ENCODE data around the gene ADAMTS12. TPM values are rescaled to one million over a fixed set of nuclear protein-coding genes. Genes with fewer than 3 reads are reported as not detected.

ADAMTS12 gene
- total RNA-seq, 1 donor from 2014 or later = 10.4 TPM

DNA sequence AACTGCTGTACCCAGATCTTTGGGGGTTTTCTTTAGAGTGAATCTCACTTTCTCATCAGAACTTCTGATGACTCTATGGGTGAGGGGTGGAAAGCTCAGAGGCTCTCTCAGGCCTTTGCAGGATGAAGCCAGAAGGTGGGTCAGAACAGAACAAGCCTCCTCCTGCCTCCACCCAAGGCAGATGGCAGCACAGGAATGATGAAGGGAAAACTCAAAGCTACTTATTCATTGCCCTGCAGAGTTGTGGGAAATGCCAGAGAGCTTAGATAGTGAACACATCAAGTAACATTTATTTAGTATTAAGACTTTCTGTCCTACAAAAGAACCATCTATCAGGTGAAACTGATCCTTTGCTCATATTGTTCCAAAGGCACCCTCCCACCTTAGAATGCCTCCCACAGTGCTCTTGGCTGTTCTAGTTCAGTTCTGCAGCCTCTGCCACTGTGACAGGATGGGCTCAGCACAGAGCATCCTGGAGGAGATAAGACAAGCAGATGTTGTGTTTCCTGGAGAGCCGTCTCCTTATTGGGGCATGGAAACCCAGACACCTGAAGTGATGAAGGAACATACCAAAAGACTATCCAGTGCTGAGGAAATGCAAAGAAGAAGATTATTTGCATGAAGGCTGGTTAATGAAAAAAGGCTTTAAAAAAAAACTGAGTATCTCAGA is 146.6 kb downstream of the ADAMTS12 start:
- Mint-ChIP-seq H3K4me1 (peaks cover 9% of the 10 kb centered on the region), H3K27me3 (ENCODE audit: low read depth) (no peaks in the 10 kb centered on the region), H3K4me3 (no peak overlapping the region), H3K27ac (ENCODE audit: unreplicated experiment) (peak overlapping the region; percentile 46), H3K36me3 (ENCODE audit: low read depth) (no peaks in the 10 kb centered on the region), H3K9me3 (no peaks in the 10 kb centered on the region)
- TF ChIP-seq, protein P1, sequence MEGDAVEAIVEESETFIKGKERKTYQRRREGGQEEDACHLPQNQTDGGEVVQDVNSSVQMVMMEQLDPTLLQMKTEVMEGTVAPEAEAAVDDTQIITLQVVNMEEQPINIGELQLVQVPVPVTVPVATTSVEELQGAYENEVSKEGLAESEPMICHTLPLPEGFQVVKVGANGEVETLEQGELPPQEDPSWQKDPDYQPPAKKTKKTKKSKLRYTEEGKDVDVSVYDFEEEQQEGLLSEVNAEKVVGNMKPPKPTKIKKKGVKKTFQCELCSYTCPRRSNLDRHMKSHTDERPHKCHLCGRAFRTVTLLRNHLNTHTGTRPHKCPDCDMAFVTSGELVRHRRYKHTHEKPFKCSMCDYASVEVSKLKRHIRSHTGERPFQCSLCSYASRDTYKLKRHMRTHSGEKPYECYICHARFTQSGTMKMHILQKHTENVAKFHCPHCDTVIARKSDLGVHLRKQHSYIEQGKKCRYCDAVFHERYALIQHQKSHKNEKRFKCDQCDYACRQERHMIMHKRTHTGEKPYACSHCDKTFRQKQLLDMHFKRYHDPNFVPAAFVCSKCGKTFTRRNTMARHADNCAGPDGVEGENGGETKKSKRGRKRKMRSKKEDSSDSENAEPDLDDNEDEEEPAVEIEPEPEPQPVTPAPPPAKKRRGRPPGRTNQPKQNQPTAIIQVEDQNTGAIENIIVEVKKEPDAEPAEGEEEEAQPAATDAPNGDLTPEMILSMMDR (conservative IDR thresholded peaks at IDR 0.05) = no peak
- DNase-seq (ENCODE audit: low read depth, low spot score) = no peak

DNA sequence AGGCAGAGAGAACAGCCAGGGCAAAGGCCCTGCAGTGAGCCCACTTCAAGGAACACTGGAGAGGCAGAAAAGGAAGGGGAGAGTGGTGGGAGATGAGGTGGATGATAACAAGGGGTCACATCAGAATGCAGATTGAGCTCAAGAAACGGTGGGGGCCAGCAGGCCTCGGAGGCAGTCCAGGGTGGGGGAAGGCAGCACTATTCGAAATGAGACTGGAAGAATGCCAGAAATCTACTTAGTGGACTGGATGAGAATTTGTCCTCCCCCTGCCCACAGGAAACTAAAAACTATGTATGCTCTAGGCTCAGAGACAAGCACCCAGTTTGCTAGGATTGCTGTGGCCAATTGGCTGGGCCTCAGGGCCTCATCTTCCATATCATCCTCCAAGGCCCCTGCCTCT is 148.7 kb downstream of the ADAMTS12 start:
- no peaks in the 10 kb centered on the region for H3K9me3 Mint-ChIP-seq

DNA sequence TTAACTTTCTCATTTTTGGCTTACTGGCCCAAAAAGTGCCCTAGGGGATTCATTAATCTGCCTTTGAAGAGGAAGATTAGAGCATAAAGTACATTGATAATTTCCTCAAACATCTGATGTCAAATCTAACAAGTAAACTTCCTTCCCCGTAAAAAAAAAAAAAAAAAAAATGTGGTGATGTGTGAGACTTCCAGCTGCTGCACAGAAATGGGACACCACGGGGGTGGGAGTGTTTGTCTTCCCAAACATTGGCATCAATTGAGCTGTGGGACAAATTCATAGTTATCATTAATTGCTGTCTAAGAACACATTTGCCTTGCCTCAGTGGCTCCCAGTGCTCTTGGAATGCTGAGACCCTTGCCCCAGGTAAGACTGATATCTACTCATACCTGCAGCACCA is 149.6 kb downstream of the ADAMTS12 start:
- Mint-ChIP-seq H3K36me3 (ENCODE audit: low read depth) (peaks cover 2% of the 10 kb centered on the region), H3K27ac (ENCODE audit: unreplicated experiment) (no peak overlapping the region), H3K4me1 (peaks cover 9% of the 10 kb centered on the region), H3K27me3 (ENCODE audit: low read depth) (no peaks in the 10 kb centered on the region), H3K9me3 (no peaks in the 10 kb centered on the region), H3K4me3 (no peak overlapping the region)
- TF ChIP-seq, protein P1 (conservative IDR thresholded peaks at IDR 0.05) = no peak
- no peak for DNase-seq (ENCODE audit: low read depth, low spot score)

More for the DNA sequence above, 148.7 kb downstream of the ADAMTS12 start:
- Mint-ChIP-seq H3K27me3 (ENCODE audit: low read depth) (no peaks in the 10 kb centered on the region), H3K4me3 (no peak overlapping the region), H3K27ac (ENCODE audit: unreplicated experiment) (peak overlapping the region; percentile 58), H3K36me3 (ENCODE audit: low read depth) (peaks cover 2% of the 10 kb centered on the region), H3K4me1 (peaks cover 9% of the 10 kb centered on the region)
- TF ChIP-seq, protein P1 (conservative IDR thresholded peaks at IDR 0.05) = no peak
- no peak for DNase-seq (ENCODE audit: low read depth, low spot score)

DNA sequence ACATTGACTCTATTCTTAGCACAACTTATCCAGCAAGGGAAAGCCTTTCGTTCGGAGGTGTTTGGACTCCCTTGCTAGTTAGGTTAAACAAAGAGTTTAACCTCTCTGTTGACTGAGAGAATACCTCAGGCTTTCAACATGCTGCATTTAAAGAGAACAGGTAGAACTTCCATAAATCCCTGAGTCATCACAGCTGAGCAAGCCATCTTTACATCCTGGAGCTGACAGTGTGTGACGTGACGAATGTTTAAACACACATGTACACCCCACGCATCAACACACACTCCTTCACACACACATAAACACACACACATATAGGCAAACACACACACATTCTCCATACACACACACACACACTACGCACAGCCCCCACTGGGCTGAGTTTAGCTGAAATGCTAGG is 152.8 kb downstream of the ADAMTS12 start:
- Mint-ChIP-seq H3K9me3 (no peaks in the 10 kb centered on the region), H3K4me3 (no peak overlapping the region), H3K27ac (ENCODE audit: unreplicated experiment) (no peak overlapping the region), H3K27me3 (ENCODE audit: low read depth) (no peaks in the 10 kb centered on the region), H3K4me1 (peaks cover 13% of the 10 kb centered on the region), H3K36me3 (ENCODE audit: low read depth) (peaks cover 2% of the 10 kb centered on the region)
- no peak for DNase-seq (ENCODE audit: low read depth, low spot score)
- TF ChIP-seq, protein P1 (conservative IDR thresholded peaks at IDR 0.05) = no peak

DNA sequence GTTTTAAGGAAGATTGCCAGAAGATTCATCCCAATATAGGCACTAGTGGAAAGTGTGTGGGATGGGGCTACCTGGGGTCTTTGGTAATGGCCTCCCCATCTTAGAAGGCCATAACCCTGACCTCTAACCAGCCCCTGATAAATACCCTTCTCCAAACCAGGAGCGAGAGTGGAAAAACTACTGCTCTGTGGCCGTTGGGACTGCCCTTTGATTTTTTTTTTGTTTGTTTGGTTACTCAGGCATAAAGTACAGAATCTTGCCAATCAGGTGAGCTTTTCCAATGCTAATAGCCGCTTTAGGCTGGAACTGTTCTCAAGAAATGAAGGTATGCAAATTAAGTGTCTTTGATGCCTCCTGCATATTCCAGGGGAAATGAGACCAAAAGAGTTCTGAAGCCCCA is 153.7 kb downstream of the ADAMTS12 start:
- H3K27ac Mint-ChIP-seq (ENCODE audit: unreplicated experiment) = no peak overlapping the region
- peaks cover 13% of the 10 kb centered on the region for H3K4me1 Mint-ChIP-seq

More for the DNA sequence above, 153.7 kb downstream of the ADAMTS12 start:
- peaks cover 2% of the 10 kb centered on the region for H3K36me3 Mint-ChIP-seq (ENCODE audit: low read depth)
- no peaks in the 10 kb centered on the region for H3K9me3 Mint-ChIP-seq
- DNase-seq (ENCODE audit: low read depth, low spot score) = no peak
- TF ChIP-seq, protein P1 (conservative IDR thresholded peaks at IDR 0.05) = no peak
- no peak overlapping the region for H3K4me3 Mint-ChIP-seq
- H3K27me3 Mint-ChIP-seq (ENCODE audit: low read depth) = no peaks in the 10 kb centered on the region

Measured in neural crest cell (in vitro differentiated cells).